Neural progenitor cell (in vitro differentiated cells): ENCODE results near the gene DDAH2. TPM values are rescaled to one million over a fixed set of nuclear protein-coding genes. Genes with fewer than 3 reads are reported as not detected.
"Not testable (repeated sequence)": the region's sequence is repeated elsewhere in the genome, so short reads cannot be mapped to it uniquely, and the experiment has no call there.

Source experiments
- DNase-seq: peaks from one replicate; pipeline ENCODE4 v3.0.0-alpha.2; 2016; ENCODE audit warnings: low spot score
- H2AFZ ChIP-seq: fragments of 200-600 bp; sonication (generic); replicated peaks from 2 replicates; pipeline ENCODE4 v1.6.1; 2016; ENCODE audit warnings: antibody characterized with exemption
- H3F3A ChIP-seq: fragments of 200-600 bp; sonication (generic); 2 replicates; pipeline ENCODE4 v1.6.1; 2016; ENCODE audit warnings: antibody characterized with exemption, low read depth
- H3K27ac ChIP-seq: fragments of 200-600 bp; sonication (generic); 2 replicates; pipeline ENCODE4 v1.5.1; 2016; ENCODE audit warnings: mild to moderate bottlenecking
- H3K27me3 ChIP-seq: fragments of 200-600 bp; sonication (generic); 2 replicates; pipeline ENCODE4 v1.6.1; 2016; ENCODE audit warnings: mild to moderate bottlenecking, moderate library complexity
- H3K36me3 ChIP-seq: fragments of 200-600 bp; sonication (generic); 2 replicates; pipeline ENCODE4 v1.5.1; 2016
- H3K4me1 ChIP-seq: fragments of 200-600 bp; sonication (generic); 2 replicates; pipeline ENCODE4 v1.6.1; 2016; ENCODE audit warnings: mixed run types
- H3K4me2 ChIP-seq: fragments of 200-600 bp; sonication (generic); 2 replicates; pipeline ENCODE4 v1.6.1; 2016
- H3K4me3 ChIP-seq: fragments of 200-600 bp; sonication (generic); 2 replicates; pipeline ENCODE4 v1.5.1; 2016
- H3K79me2 ChIP-seq: fragments of 200-600 bp; sonication (generic); 2 replicates; pipeline ENCODE4 v1.6.1; 2016; ENCODE audit warnings: low read depth
- H3K9ac ChIP-seq: fragments of 200-600 bp; sonication (generic); 2 replicates; pipeline ENCODE4 v1.6.1; 2016
- H3K9me3 ChIP-seq: fragments of 200-600 bp; sonication (generic); 2 replicates; pipeline ENCODE4 v1.5.1; 2016; ENCODE audit warnings: low read depth
- H4K20me1 ChIP-seq: fragments of 200-600 bp; sonication (generic); 2 replicates; pipeline ENCODE4 v1.6.1; 2016; ENCODE audit warnings: low read depth
- H3K27ac Mint-ChIP-seq: 3 replicates; pipeline ENCODE4 v1.8.0; 2021; ENCODE audit warnings: mixed read lengths
- H3K27me3 Mint-ChIP-seq: 2 replicates; pipeline ENCODE4 v1.8.0; 2022; ENCODE audit warnings: low read depth, mild to moderate bottlenecking, inconsistent platforms, moderate library complexity, mixed read lengths; ENCODE audit not compliant: insufficient read depth
- H3K36me3 Mint-ChIP-seq: 3 replicates; pipeline ENCODE4 v1.8.0; 2021; ENCODE audit warnings: mixed read lengths
- H3K4me1 Mint-ChIP-seq: 3 replicates; pipeline ENCODE4 v1.8.0; 2021; ENCODE audit warnings: mixed read lengths
- H3K4me3 Mint-ChIP-seq: 3 replicates; pipeline ENCODE4 v1.8.0; 2021; ENCODE audit warnings: mild to moderate bottlenecking, moderate library complexity, mixed read lengths
- H3K9me3 Mint-ChIP-seq: 3 replicates; pipeline ENCODE4 v1.8.0; 2020; ENCODE audit warnings: mixed read lengths
- CTCF ChIP-seq: fragments of 200-600 bp; sonication (generic); IDR thresholded peaks from 2 replicates; pipeline ENCODE4 v1.5.1; 2017; ENCODE audit warnings: antibody characterized with exemption, mild to moderate bottlenecking
- EZH2 ChIP-seq: fragments of 200-600 bp; sonication (generic); IDR thresholded peaks from 2 replicates; pipeline ENCODE4 v1.6.1; 2017; ENCODE audit warnings: antibody characterized with exemption, mild to moderate bottlenecking, moderate library complexity
- EZH2phosphoT487 ChIP-seq: fragments of 200-600 bp; sonication (generic); IDR thresholded peaks from 2 replicates; pipeline ENCODE4 v1.6.1; 2017; ENCODE audit warnings: antibody characterized with exemption
- total RNA-seq: library from RNA; depleted of rRNA; stranded (reverse); fragments of >200 nt; gene quantifications from 2 replicates; pipeline ENCODE4 v1.2.3, GENCODE V29; 2015; ENCODE audit warnings: low replicate concordance

The DDAH2 gene
- total RNA-seq, 1 donor from 2014 or later, result 94.3 TPM

GRCh38 chr6:31713465-31713864 lies 15.6 kb downstream of the DDAH2 start:
- Mint-ChIP-seq H3K4me3 (peak overlapping the region; percentile 16), H3K36me3 (no peaks in the 10 kb centered on the region), H3K27me3 (peaks cover 19% of the 10 kb centered on the region), H3K4me1 (peaks cover 49% of the 10 kb centered on the region), H3K9me3 (no peaks in the 10 kb centered on the region), H3K27ac (peak overlapping the region; percentile 97)
- H2AFZ ChIP-seq, result peak overlapping the region; percentile 75
- H3K4me3 ChIP-seq, result no peak overlapping the region
- TF ChIP-seq EZH2phosphoT487, result no peak
- H3K36me3 ChIP-seq, result no peaks in the 10 kb centered on the region
- no peaks in the 10 kb centered on the region for H3K9me3 ChIP-seq
- DNase-seq, result no peak
- H3K79me2 ChIP-seq, result no peaks in the 10 kb centered on the region
- peak overlapping the region; percentile 64 for H3K4me2 ChIP-seq
- H3K27ac ChIP-seq, result no peak overlapping the region
- H3K9ac ChIP-seq, result no peak overlapping the region
- peaks cover 21% of the 10 kb centered on the region for H3F3A ChIP-seq
- no peaks in the 10 kb centered on the region for H3K27me3 ChIP-seq
- H3K4me1 ChIP-seq, result peaks cover 25% of the 10 kb centered on the region
- no peaks in the 10 kb centered on the region for H4K20me1 ChIP-seq

- no peaks in the 10 kb centered on the region for H4K20me1 ChIP-seq
- H3K4me1 Mint-ChIP-seq, result peaks cover 46% of the 10 kb centered on the region
- peaks cover 21% of the 10 kb centered on the region for H3F3A ChIP-seq
- H3K27ac Mint-ChIP-seq, result peak overlapping the region; percentile 84
- no peaks in the 10 kb centered on the region for H3K9me3 Mint-ChIP-seq
- peak overlapping the region; percentile 75 for H3K4me3 Mint-ChIP-seq
- H2AFZ ChIP-seq, result no peak overlapping the region
- H3K27me3 Mint-ChIP-seq, result peaks cover 17% of the 10 kb centered on the region
- no peaks in the 10 kb centered on the region for H3K79me2 ChIP-seq
- H3K4me1 ChIP-seq, result peaks cover 25% of the 10 kb centered on the region
- H3K36me3 Mint-ChIP-seq, result no peaks in the 10 kb centered on the region
- DNase-seq, result no peak
- no peak overlapping the region for H3K4me2 ChIP-seq
- no peak overlapping the region for H3K9ac ChIP-seq
- no peaks in the 10 kb centered on the region for H3K27me3 ChIP-seq
- TF ChIP-seq CTCF (no peak), EZH2phosphoT487 (no peak), EZH2 (no peak)
- H3K4me3 ChIP-seq, result no peak overlapping the region
- H3K9me3 ChIP-seq, result no peaks in the 10 kb centered on the region
- no peak overlapping the region for H3K27ac ChIP-seq
- H3K36me3 ChIP-seq, result no peaks in the 10 kb centered on the region
These were observed 16.8 kb downstream of the DDAH2 start for GRCh38 chr6:31712296-31712695.

- DNase-seq, result no peak
- Histone ChIP-seq H3K27me3 (no peaks in the 10 kb centered on the region), H3K9me3 (no peaks in the 10 kb centered on the region), H3K79me2 (no peaks in the 10 kb centered on the region), H4K20me1 (no peaks in the 10 kb centered on the region), H2AFZ (no peak overlapping the region), H3K4me2 (no peak overlapping the region), H3K4me1 (peaks cover 25% of the 10 kb centered on the region), H3K9ac (no peak overlapping the region), H3F3A (peaks cover 21% of the 10 kb centered on the region), H3K4me3 (no peak overlapping the region), H3K36me3 (no peaks in the 10 kb centered on the region), H3K27ac (no peak overlapping the region)
- no peaks in the 10 kb centered on the region for H3K36me3 Mint-ChIP-seq
- peak overlapping the region; percentile 75 for H3K4me3 Mint-ChIP-seq
- no peaks in the 10 kb centered on the region for H3K9me3 Mint-ChIP-seq
- H3K4me1 Mint-ChIP-seq, result peaks cover 44% of the 10 kb centered on the region
- H3K27me3 Mint-ChIP-seq, result peaks cover 19% of the 10 kb centered on the region
- H3K27ac Mint-ChIP-seq, result no peak overlapping the region
- TF ChIP-seq EZH2phosphoT487 (no peak), EZH2 (no peak)
These were observed 17.9 kb downstream of the DDAH2 start for GRCh38 chr6:31711233-31711632.

GRCh38 chr6:31710523-31711219 lies 18.4 kb downstream of the DDAH2 start:
- Histone ChIP-seq H3K9ac (no peak overlapping the region), H4K20me1 (no peaks in the 10 kb centered on the region), H2AFZ (no peak overlapping the region), H3K79me2 (no peaks in the 10 kb centered on the region), H3F3A (peaks cover 21% of the 10 kb centered on the region), H3K4me1 (peaks cover 25% of the 10 kb centered on the region), H3K27me3 (no peaks in the 10 kb centered on the region), H3K9me3 (no peaks in the 10 kb centered on the region), H3K27ac (no peak overlapping the region), H3K36me3 (no peaks in the 10 kb centered on the region), H3K4me2 (no peak overlapping the region), H3K4me3 (no peak overlapping the region)
- no peaks in the 10 kb centered on the region for H3K36me3 Mint-ChIP-seq
- no peaks in the 10 kb centered on the region for H3K9me3 Mint-ChIP-seq
- DNase-seq, result no peak
- TF ChIP-seq CTCF (no peak), EZH2phosphoT487 (no peak), EZH2 (no peak)
- peaks cover 43% of the 10 kb centered on the region for H3K4me1 Mint-ChIP-seq
- H3K27me3 Mint-ChIP-seq, result peaks cover 19% of the 10 kb centered on the region
- H3K4me3 Mint-ChIP-seq, result peak overlapping the region; percentile 5
- peak overlapping the region; percentile 4 for H3K27ac Mint-ChIP-seq

GRCh38 chr6:31709157-31709556 lies 19.9 kb downstream of the DDAH2 start:
- not testable (repeated sequence) for H3K9me3 Mint-ChIP-seq, H3K4me3 Mint-ChIP-seq, H3K9ac ChIP-seq, DNase-seq, H4K20me1 ChIP-seq, H2AFZ ChIP-seq, H3K79me2 ChIP-seq, H3K4me2 ChIP-seq, H3K27ac Mint-ChIP-seq, H3K9me3 ChIP-seq, H3K36me3 ChIP-seq, H3K27ac ChIP-seq, H3K4me3 ChIP-seq, H3K36me3 Mint-ChIP-seq, H3K27me3 ChIP-seq
- H3F3A ChIP-seq, result peaks cover 11% of the 10 kb centered on the region
- H3K27me3 Mint-ChIP-seq, result peaks cover 17% of the 10 kb centered on the region
- H3K4me1 Mint-ChIP-seq, result peaks cover 32% of the 10 kb centered on the region
- H3K4me1 ChIP-seq, result peaks cover 12% of the 10 kb centered on the region
